ENCODE data around the gene PADI4. TPM values are rescaled to one million over a fixed set of nuclear protein-coding genes. Genes with fewer than 3 reads are reported as not detected.
A peak's percentile ranks its signal among the peaks of the same experiment; 100 is the strongest.

Gene PADI4
- total RNA-seq, 1 donor from 2014 or later = not detected

- H3K4me3 ChIP-seq (ENCODE audit: low read depth, low read length) = no peak overlapping the region
- peak; percentile 59 for TF ChIP-seq CTCF (conservative IDR thresholded peaks at IDR 0.05; ENCODE audit: low read depth, low read length)
- no peak for DNase-seq (ENCODE audit: low read depth)
These were observed 33.5 kb upstream of the PADI4 start for GRCh38 chr1:17274186-17275170.

GRCh38 chr1:17276568-17276967 is 31.4 kb upstream of the PADI4 start:
- no peak for DNase-seq (ENCODE audit: low read depth)
- peak; percentile 30 for TF ChIP-seq CTCF (conservative IDR thresholded peaks at IDR 0.05; ENCODE audit: low read depth, low read length)
- H3K4me3 ChIP-seq (ENCODE audit: low read depth, low read length) = no peak overlapping the region

- H3K4me3 ChIP-seq (ENCODE audit: low read depth, low read length) = no peak overlapping the region
- DNase-seq (ENCODE audit: low read depth) = no peak
- no peak for TF ChIP-seq CTCF (conservative IDR thresholded peaks at IDR 0.05; ENCODE audit: low read depth, low read length)
These were observed 30.4 kb upstream of the PADI4 start for GRCh38 chr1:17277511-17278159.

GRCh38 chr1:17278996-17279830 is 28.8 kb upstream of the PADI4 start:
- no peak for DNase-seq (ENCODE audit: low read depth)
- no peak overlapping the region for H3K4me3 ChIP-seq (ENCODE audit: low read depth, low read length)
- no peak for TF ChIP-seq CTCF (conservative IDR thresholded peaks at IDR 0.05; ENCODE audit: low read depth, low read length)

- no peak for DNase-seq (ENCODE audit: low read depth)
- TF ChIP-seq CTCF (conservative IDR thresholded peaks at IDR 0.05; ENCODE audit: low read depth, low read length) = no peak
- H3K4me3 ChIP-seq (ENCODE audit: low read depth, low read length) = no peak overlapping the region
These were observed 27.6 kb upstream of the PADI4 start for GRCh38 chr1:17280436-17280835.

GRCh38 chr1:17280894-17281293 is 27.1 kb upstream of the PADI4 start:
- DNase-seq (ENCODE audit: low read depth) = no peak
- no peak for TF ChIP-seq CTCF (conservative IDR thresholded peaks at IDR 0.05; ENCODE audit: low read depth, low read length)
- H3K4me3 ChIP-seq (ENCODE audit: low read depth, low read length) = no peak overlapping the region
